Iris pigment epithelial cell (primary cell): Measurements from ENCODE around the gene CELA3A.
"Not testable (repeated sequence)": the region's sequence is repeated elsewhere in the genome, so short reads cannot be mapped to it uniquely, and the experiment has no call there.

ENCODE experiments used
- DNase-seq: peaks from one replicate; pipeline ENCODE4 v3.0.0-alpha.2; 2011; ENCODE audit warnings: low read depth

CELA3A gene

GRCh38 chr1:22018583-22019559 lies 17.4 kb downstream of the CELA3A start:
- DNase-seq = peak; percentile 91

GRCh38 chr1:22021061-22021460 lies 19.6 kb downstream of the CELA3A start:
- no peak for DNase-seq

- DNase-seq = peak; percentile 87
Measured at GRCh38 chr1:22024485-22025367, 23.3 kb downstream of the CELA3A start.

GRCh38 chr1:22025368-22026155 lies 24.1 kb downstream of the CELA3A start:
- peak; percentile 93 for DNase-seq

- no peak for DNase-seq
Measured at GRCh38 chr1:22026924-22027289, 25.4 kb downstream of the CELA3A start.

- no peak for DNase-seq
Measured at GRCh38 chr1:22030057-22030456, 28.6 kb downstream of the CELA3A start.

- no peak for DNase-seq
Measured at GRCh38 chr1:22030473-22030872, 29.0 kb downstream of the CELA3A start.

GRCh38 chr1:22031214-22031962 lies 29.9 kb downstream of the CELA3A start:
- no peak for DNase-seq

GRCh38 chr1:22034834-22035233 lies 33.4 kb downstream of the CELA3A start:
- not testable (repeated sequence) for DNase-seq

GRCh38 chr1:22037520-22037919 lies 36.1 kb downstream of the CELA3A start:
- DNase-seq = no peak

GRCh38 chr1:22038036-22038435 lies 36.6 kb downstream of the CELA3A start:
- no peak for DNase-seq

GRCh38 chr1:22039594-22040285 lies 38.3 kb downstream of the CELA3A start:
- peak; percentile 45 for DNase-seq

- DNase-seq = no peak
Measured at GRCh38 chr1:22040286-22040623, 38.8 kb downstream of the CELA3A start.

GRCh38 chr1:22041505-22041904 lies 40.0 kb downstream of the CELA3A start:
- no peak for DNase-seq

GRCh38 chr1:22043198-22043769 lies 41.8 kb downstream of the CELA3A start:
- no peak for DNase-seq

GRCh38 chr1:22044690-22045420 lies 43.4 kb downstream of the CELA3A start:
- peak; percentile 91 for DNase-seq

GRCh38 chr1:22045604-22046228 lies 44.3 kb downstream of the CELA3A start:
- peak; percentile 50 for DNase-seq

- no peak for DNase-seq
Measured at GRCh38 chr1:22048351-22049192, 47.1 kb downstream of the CELA3A start.
